ENCODE results near the gene SUOX.
A peak's percentile ranks its signal among the peaks of the same experiment; 100 is the strongest.
"Not testable (repeated sequence)": the region's sequence is repeated elsewhere in the genome, so short reads cannot be mapped to it uniquely, and the experiment has no call there.

SUOX gene

GRCh38 chr12:56028511-56029165 lies 31.6 kb downstream of the SUOX start:
- no peak for DNase-seq

- DNase-seq: no peak
These were observed 32.1 kb downstream of the SUOX start for GRCh38 chr12:56029166-56029519.

- DNase-seq: peak; percentile 12
These were observed 32.7 kb downstream of the SUOX start for GRCh38 chr12:56029666-56030293.

GRCh38 chr12:56031987-56032386 lies 34.9 kb downstream of the SUOX start:
- DNase-seq: no peak

- no peak for DNase-seq
These were observed 37.7 kb downstream of the SUOX start for GRCh38 chr12:56034586-56035332.

- DNase-seq: no peak
These were observed 40.1 kb downstream of the SUOX start for GRCh38 chr12:56037161-56037560.

GRCh38 chr12:56038022-56038655 lies 41.1 kb downstream of the SUOX start:
- DNase-seq: no peak

- no peak for DNase-seq
These were observed 43.1 kb downstream of the SUOX start for GRCh38 chr12:56040151-56040550.

- peak; percentile 13 for DNase-seq
These were observed 44.0 kb downstream of the SUOX start for GRCh38 chr12:56040963-56041551.

GRCh38 chr12:56041552-56042429 lies 44.7 kb downstream of the SUOX start, which contains the start of gene RPS26:
Gene RPS26, plus strand, starts transcription at chr12:56041918. Its CDS starts 249 bp downstream, at chr12:56042167.
- peak; percentile 99 for DNase-seq

- not testable (repeated sequence) for DNase-seq
These were observed 45.3 kb downstream of the SUOX start for GRCh38 chr12:56042430-56042813.

GRCh38 chr12:56042843-56043242 lies 45.8 kb downstream of the SUOX start:
- DNase-seq: no peak

GRCh38 chr12:56046027-56046780 lies 49.1 kb downstream of the SUOX start:
- no peak for DNase-seq

- no peak for DNase-seq
These were observed 56.4 kb downstream of the SUOX start for GRCh38 chr12:56053407-56053893.

All from NCI-H2029 (cell line).